Measurements from ENCODE around the gene SPHK2.
A peak's percentile ranks its signal among the peaks of the same experiment; 100 is the strongest.
"Not testable (repeated sequence)": the region's sequence is repeated elsewhere in the genome, so short reads cannot be mapped to it uniquely, and the experiment has no call there.

The SPHK2 gene

GRCh38 chr19:48624791-48625723, 5.8 kb downstream of the SPHK2 start:
- DNase-seq (ENCODE audit: low read depth in 2 of 2): no peak

- no peak for DNase-seq (ENCODE audit: low read depth in 2 of 2)
Measured at GRCh38 chr19:48625891-48626327, 6.6 kb downstream of the SPHK2 start.

GRCh38 chr19:48627201-48627864, 8.0 kb downstream of the SPHK2 start:
- DNase-seq (ENCODE audit: low read depth in 2 of 2): no peak

- DNase-seq (ENCODE audit: low read depth in 2 of 2): no peak
Measured at GRCh38 chr19:48627865-48628314, 8.6 kb downstream of the SPHK2 start.

- no peak for DNase-seq (ENCODE audit: low read depth in 2 of 2)
Measured at GRCh38 chr19:48628486-48629296, 9.4 kb downstream of the SPHK2 start.

- no peak for DNase-seq (ENCODE audit: low read depth in 2 of 2)
Measured at GRCh38 chr19:48629297-48629598, 9.9 kb downstream of the SPHK2 start.

- no peak for DNase-seq (ENCODE audit: low read depth in 2 of 2)
Measured at GRCh38 chr19:48629599-48630295, 10.4 kb downstream of the SPHK2 start.

- no peak for DNase-seq (ENCODE audit: low read depth in 2 of 2)
Measured at GRCh38 chr19:48630296-48631063, 11.2 kb downstream of the SPHK2 start.

GRCh38 chr19:48631225-48631624, 11.9 kb downstream of the SPHK2 start:
- no peak for DNase-seq (ENCODE audit: low read depth in 2 of 2)

GRCh38 chr19:48632286-48632685, 13.0 kb downstream of the SPHK2 start:
- not testable (repeated sequence) for DNase-seq (ENCODE audit: low read depth in 2 of 2)

- no peak for DNase-seq (ENCODE audit: low read depth in 2 of 2)
Measured at GRCh38 chr19:48632692-48633147, 13.4 kb downstream of the SPHK2 start.

- DNase-seq (ENCODE audit: low read depth in 2 of 2): no peak
Measured at GRCh38 chr19:48633148-48634035, 14.1 kb downstream of the SPHK2 start.

- DNase-seq (ENCODE audit: low read depth in 2 of 2): no peak
Measured at GRCh38 chr19:48634036-48634342, 14.7 kb downstream of the SPHK2 start.

GRCh38 chr19:48634424-48635262, 15.3 kb downstream of the SPHK2 start:
- peak; percentile 81 to 85 for DNase-seq (ENCODE audit: low read depth in 2 of 2)

- DNase-seq (ENCODE audit: low read depth in 2 of 2): peak; percentile 54 to 57
Measured at GRCh38 chr19:48635263-48635965, 16.1 kb downstream of the SPHK2 start.

- no peak for DNase-seq (ENCODE audit: low read depth in 2 of 2)
Measured at GRCh38 chr19:48635966-48636858, 16.9 kb downstream of the SPHK2 start.

- DNase-seq (ENCODE audit: low read depth in 2 of 2): no peak
Measured at GRCh38 chr19:48636859-48637448, 17.6 kb downstream of the SPHK2 start, which contains the start of gene DBP. Gene DBP, minus strand, starts transcription at chr19:48637379. Its CDS starts 385 bp downstream, at chr19:48636994.

Measured in stimulated activated CD8-positive, alpha-beta memory T cell treated with anti-CD3 and anti-CD28 coated beads, Interleukin-15, amount 100 ng/mL, for 4 hours (primary cell).